GM12891 (cell line): ENCODE data around the gene ITPA.

Experiments used
- POLR2A ChIP-seq: IDR thresholded peaks from 2 replicates; pipeline ENCODE4 v1.6.1; 2011; ENCODE audit warnings: low read depth, low read length, control low read depth
- POLR2AphosphoS5 ChIP-seq: IDR thresholded peaks from 2 replicates; pipeline ENCODE4 v1.6.1; 2011; ENCODE audit warnings: low read depth, low read length, control low read depth
- SPI1 ChIP-seq: IDR thresholded peaks from 2 replicates; pipeline ENCODE4 v1.6.1; 2011; ENCODE audit warnings: low read depth, low read length, control low read depth

DNA sequence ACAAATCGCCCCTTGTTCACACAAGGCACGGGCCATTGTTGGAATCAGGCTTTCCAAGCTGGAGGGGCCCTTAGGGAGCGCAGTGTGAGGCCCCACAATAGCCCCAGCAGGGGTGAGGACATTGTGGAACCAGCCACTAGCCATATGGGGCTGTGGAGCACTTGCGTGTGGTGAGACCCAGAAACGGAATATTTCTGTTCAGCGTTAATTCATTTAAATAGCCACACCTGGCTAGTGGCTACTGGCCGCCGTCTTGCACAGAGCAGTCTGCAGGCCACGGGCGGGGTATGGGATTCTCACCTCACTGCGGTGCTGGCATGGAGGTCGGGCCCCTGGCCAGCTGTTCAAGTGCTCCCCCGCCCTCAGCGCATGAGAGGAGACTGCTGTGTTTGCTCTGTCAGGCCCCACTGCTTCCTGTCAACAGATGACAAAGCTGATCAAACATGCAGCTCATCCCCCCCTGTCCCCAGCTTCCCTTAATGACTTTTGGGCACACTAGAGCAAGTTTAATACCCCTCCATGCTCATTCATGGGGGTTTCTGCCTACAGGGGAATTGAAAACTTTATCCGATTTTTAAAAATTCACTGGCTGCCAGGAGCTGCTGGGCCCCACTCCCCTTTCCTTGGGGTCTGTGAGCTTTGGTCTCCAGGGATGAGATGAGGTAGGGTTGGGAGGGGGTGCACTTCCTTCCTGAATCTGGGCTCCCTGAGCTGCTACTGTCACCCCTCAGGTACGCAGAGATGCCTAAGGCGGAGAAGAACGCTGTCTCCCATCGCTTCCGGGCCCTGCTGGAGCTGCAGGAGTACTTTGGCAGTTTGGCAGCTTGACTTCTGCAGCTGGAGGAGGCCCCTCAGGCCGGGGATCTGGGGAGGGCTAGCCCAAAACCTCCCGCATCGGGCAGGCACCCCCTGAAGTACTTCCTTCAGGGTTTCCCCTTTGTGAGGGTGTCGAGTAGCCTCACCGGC lies 13.6 kb downstream of the ITPA start:
- TF ChIP-seq POLR2AphosphoS5 = no peak
- TF ChIP-seq POLR2A = no peak
- no peak for TF ChIP-seq SPI1
